GM21367 (cell line): ENCODE data around the gene CCDC33.
"Not testable (repeated sequence)": the region's sequence is repeated elsewhere in the genome, so short reads cannot be mapped to it uniquely, and the experiment has no call there.

Experiments
- ATAC-seq: cut with Tn5 transposase; IDR thresholded peaks from one replicate; pipeline ENCODE4 v1.9.1; 2021; ENCODE audit not compliant: unreplicated experiment

The CCDC33 gene

GRCh38 chr15:74352393-74352910, 116.3 kb downstream of the CCDC33 start:
- ATAC-seq, result no peak

- not testable (repeated sequence) for ATAC-seq
Measured at GRCh38 chr15:74353992-74354391, 117.9 kb downstream of the CCDC33 start.

GRCh38 chr15:74356050-74356449, 119.9 kb downstream of the CCDC33 start:
- ATAC-seq, result not testable (repeated sequence)

GRCh38 chr15:74357514-74357913, 121.4 kb downstream of the CCDC33 start:
- ATAC-seq, result not testable (repeated sequence)

- not testable (repeated sequence) for ATAC-seq
Measured at GRCh38 chr15:74359376-74359775, 123.2 kb downstream of the CCDC33 start.

- not testable (repeated sequence) for ATAC-seq
Measured at GRCh38 chr15:74360855-74361254, 124.7 kb downstream of the CCDC33 start.

- ATAC-seq, result no peak
Measured at GRCh38 chr15:74362482-74362881, 126.4 kb downstream of the CCDC33 start.

GRCh38 chr15:74364936-74365597, 128.9 kb downstream of the CCDC33 start:
- ATAC-seq, result no peak

DNA sequence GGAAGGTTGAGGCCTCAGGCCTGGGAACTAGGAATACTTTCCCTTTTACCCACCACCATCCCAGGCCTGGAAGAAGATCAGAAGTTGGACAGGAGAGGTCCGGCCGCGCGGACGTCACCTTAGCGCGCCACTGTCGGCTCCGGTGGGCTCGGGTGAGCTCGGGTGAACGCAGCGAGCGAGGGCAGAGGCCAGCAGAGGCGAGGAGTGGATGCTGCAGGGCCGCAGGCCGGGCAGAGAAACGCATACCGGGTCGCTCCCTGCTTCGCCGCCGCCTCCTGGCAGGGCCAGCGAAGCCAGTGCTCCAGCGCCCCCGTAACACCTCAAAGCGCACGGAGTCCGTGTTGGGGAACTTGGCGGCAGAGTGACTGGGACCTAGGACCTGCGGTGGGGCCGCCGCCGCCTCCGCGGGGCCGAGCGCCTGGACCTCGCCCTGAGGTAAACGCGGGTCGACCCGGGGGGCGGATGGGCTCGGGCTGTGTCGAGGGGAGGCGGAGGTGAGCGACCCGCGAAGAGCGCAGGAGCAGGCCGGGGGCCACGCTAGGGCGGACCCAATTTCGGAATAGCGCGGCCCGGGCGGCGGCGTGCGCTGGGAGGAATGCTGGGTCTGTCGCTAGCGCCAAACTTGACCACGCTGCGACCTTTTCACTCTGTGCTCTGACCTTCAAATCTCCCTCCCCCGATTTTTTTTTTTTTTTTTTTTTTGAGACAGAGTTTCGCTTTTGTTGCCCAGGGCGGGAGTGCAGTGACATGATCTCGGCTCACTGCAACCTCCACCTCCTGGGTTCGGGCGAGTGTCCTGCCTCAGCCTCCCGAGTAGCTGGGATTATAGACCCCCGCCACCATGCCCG, 129.7 kb downstream of the CCDC33 start:
- ATAC-seq, result no peak

GRCh38 chr15:74367296-74367854, 131.2 kb downstream of the CCDC33 start, which contains the start of gene CYP11A1:
CYP11A1 (minus strand) TSS chr15:74367646; CDS start chr15:74367585, 61 bp downstream.
- no peak for ATAC-seq

- ATAC-seq, result no peak
Measured at GRCh38 chr15:74368121-74368520, 132.0 kb downstream of the CCDC33 start.

DNA sequence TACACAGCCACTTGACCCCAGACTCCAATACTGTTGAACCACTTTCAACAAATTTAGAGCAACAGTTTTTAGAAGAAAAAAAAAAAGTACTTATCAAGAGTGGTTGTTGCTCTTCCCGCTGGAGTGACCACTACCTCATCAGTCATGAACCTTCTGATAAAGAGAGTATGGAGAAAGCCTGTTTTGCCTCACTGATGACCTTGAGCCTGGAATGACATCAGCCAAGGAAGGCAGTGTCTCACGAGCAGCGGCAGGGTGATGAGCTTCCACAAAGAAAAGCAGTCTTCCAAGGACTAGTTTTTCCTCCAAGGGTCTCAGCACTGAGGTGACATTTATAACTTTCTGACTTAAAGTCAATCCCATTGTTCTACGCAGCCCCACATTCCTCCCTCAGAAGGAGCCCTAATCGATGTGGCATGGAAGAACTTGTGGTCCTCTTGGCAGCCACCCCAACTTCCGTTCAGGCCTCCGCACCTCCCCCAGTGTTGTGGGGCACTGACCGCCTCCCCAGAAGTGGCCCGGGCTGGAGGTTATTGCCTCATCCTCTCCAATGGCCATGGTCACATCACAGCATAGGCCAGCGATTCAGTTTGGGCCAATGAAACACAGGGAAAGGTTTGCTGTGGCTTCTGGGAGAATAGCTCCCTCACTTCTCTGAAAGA, 133.1 kb downstream of the CCDC33 start:
- ATAC-seq, result no peak

DNA sequence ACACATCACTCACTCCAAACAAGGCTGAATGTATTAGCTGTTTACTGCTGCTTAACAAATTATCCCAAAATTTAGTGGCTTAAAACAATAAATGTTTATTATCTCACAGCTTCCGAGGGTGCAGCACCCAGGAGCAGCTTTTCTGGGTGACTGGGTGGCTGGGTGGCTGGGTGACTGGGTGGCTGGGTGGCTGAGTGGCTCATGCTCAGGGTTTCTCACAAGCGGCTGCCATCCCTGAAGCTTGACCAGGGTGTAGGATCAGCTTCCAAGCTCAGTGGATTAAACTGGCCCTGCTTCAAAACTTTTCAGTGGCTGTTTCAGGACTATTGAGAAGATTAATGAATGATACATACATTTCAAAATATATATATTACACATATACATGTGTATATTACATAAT, 133.6 kb downstream of the CCDC33 start:
- no peak for ATAC-seq

DNA sequence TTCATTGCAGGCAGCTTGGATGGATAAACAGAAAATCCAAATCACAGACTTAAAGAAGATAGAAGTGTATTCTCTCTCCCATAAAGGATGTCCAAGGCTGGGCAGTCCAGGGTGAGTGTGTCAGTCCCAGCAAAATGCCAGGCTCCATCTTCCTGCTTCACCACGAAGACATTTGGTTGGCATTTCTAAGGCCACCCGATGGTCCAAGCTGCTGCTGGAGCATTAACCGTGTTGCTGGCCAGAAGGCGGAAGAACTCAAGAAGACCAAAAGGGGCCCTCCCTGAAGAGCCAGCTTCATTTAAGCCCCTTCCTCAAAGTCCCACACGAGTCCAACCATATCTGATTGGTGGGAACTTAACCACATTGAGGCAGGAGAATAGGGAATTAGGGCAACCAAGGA, 134.3 kb downstream of the CCDC33 start:
- no peak for ATAC-seq

- no peak for ATAC-seq
Measured at GRCh38 chr15:74373056-74373650, 137.0 kb downstream of the CCDC33 start.

DNA sequence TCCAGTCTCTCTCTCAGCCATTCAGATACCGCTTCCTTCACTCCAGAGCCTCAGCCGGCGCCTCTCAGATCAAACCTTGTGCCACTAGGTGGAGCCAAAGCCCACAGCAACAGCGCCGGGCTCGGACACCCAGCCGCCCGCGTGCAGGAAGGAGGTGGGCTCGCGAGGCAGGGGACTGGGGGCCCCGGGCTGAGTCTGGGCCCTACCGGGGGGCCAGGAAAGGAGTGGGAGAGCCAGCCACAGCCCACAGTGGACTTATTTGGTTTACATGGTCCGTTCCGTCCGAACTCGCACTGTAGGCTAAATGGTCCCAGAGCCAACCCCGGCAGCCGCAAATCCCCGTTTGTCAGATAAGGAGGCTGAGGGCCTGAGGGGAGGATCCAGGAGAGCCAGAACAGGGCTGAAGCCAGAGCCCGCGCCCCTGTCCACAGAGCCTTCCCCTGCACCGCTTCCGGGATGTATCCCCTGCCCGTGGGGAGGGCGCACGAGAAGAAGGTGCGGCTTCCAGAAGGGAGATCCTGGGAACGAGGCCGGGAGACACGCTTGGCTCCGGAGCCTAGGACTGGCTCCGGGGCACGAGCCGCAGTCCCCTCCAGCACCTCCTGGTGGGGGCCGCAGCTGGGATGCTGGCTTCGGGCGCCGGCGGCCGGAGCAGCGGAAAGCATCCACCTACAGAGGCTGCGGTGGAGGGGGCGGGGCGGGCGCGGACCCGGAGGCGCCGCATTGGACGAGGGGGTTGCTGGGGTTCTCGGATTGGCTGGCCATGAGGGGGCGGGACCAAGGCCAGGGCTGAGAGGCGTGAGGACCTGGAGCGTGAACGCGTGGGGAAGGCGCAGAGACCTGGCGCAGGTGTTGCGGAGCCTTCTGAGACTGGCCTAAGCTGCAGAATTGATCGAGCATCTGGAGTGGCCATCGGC, 137.9 kb downstream of the CCDC33 start:
- peak; percentile 46 for ATAC-seq

- no peak for ATAC-seq
Measured at GRCh38 chr15:74374648-74375302, 138.6 kb downstream of the CCDC33 start.

DNA sequence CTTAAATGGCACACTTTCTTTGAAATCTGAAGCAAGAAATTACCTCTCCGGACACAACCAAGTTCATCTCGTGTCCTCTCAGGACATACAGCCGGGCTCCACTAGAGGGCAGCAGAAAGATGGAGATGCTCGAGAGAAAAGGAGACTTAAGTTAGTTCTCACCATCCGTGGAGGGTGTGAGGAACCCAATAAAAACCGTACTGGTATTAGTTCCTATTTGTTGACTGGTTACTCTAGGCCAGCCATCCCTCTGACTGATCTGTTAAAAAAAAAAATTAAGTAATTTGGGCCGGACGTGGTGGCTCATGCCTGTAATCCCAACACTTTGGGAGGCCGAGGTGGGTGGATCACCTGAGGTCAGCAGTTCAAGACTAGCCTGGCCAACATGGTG, 139.2 kb downstream of the CCDC33 start:
- ATAC-seq, result no peak

DNA sequence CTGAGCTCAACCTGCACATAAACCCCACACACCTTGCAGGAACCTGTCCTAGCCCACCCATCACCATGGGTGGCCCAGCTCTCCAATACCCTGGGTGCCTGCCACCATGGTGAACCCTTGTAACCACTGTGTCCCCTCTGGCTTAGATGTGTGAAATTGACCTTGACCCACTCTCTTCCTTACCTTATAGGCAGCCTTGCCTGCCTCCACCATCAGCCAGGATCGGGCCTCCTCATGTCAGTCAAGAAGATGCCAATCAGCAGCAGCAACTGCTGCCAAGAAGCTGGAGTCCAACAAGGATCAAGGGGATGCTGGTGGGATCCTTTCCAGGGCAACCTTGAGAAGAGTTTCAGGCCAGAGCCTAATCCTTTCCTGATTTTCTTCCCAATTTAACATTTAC, 140.1 kb downstream of the CCDC33 start:
- ATAC-seq, result no peak
